Testis (tissue), 3 donors: ENCODE results near the gene REC114. TPM values are rescaled to one million over a fixed set of nuclear protein-coding genes. Genes with fewer than 3 reads are reported as not detected.
"Not testable (repeated sequence)": the region's sequence is repeated elsewhere in the genome, so short reads cannot be mapped to it uniquely, and the experiment has no call there.

Source experiments
- DNase-seq: peaks from one replicate; pipeline ENCODE4 v3.0.0-alpha.2; 2019
- H3K27ac ChIP-seq, 2 donors: fragments of 200-600 bp; sonication (generic); one replicate each; pipeline ENCODE4 v1.5.1; 2019
- H3K27me3 ChIP-seq: fragments of 200-600 bp; sonication (generic); one replicate; pipeline ENCODE4 v1.5.1; 2019
- H3K36me3 ChIP-seq: fragments of 200-600 bp; sonication (generic); one replicate; pipeline ENCODE4 v1.5.1; 2017; ENCODE audit warnings: low read depth; ENCODE audit errors: missing control alignments
- H3K4me1 ChIP-seq: fragments of 200-600 bp; sonication (generic); one replicate; pipeline ENCODE4 v1.5.1; 2019
- H3K4me3 ChIP-seq, 2 donors: fragments of 200-600 bp; sonication (generic); one replicate each; pipeline ENCODE4 v1.5.1; 2017 to 2019
- H3K9me3 ChIP-seq: fragments of 200-600 bp; sonication (generic); one replicate; pipeline ENCODE4 v1.5.1; 2017
- CTCF ChIP-seq, 3 experiments: fragments of 450-650 bp in 2 of 3; fragments of 200-600 bp in 1 of 3; sonication (generic) in 1 of 3; IDR thresholded peaks; one replicate each; pipeline ENCODE4 v1.5.1; 2016 to 2019; ENCODE audit warnings: antibody characterized with exemption in 3 of 3, mild to moderate bottlenecking in 2 of 3, moderate library complexity in 1 of 3
- POLR2A ChIP-seq: fragments of 450-650 bp; IDR thresholded peaks from one replicate; pipeline ENCODE4 v1.6.1; 2017; ENCODE audit warnings: antibody characterized with exemption, mild to moderate bottlenecking, moderate library complexity
- WGBS, 2 donors: methylation state at CpG; one replicate each; pipeline ENCODE4 v1.1.5; 2018; 5-methylcytosine and 5-hydroxymethylcytosine counted together
- intact Hi-C: fragments of 100-400 bp; cut with DNase I; formaldehyde crosslinking; loops from one replicate; pipeline ENCODE4 v1.15.1; 2023; ENCODE audit warnings: low total_unique reads
- polyA plus RNA-seq: library from polyadenylated mRNA; stranded (reverse); fragments of 350-450 nt; fragmentation: Illumina TruSeq; extraction: RNeasy Lipid Tissue Mini Kit (QIAGEN cat#74804); gene quantifications from one replicate; pipeline ENCODE4 v1.2.3, GENCODE V29; 2014; ENCODE audit warnings: low read depth, low replicate concordance; ENCODE audit not compliant: insufficient read depth
- total RNA-seq, 2 donors: library from RNA; depleted of rRNA; stranded (reverse); fragments of >200 nt; gene quantifications; one replicate each; pipeline ENCODE4 v1.2.3, GENCODE V29; 2016

Gene REC114
- total and polyA plus RNA-seq, 3 donors from 2014 or later: 28.7 to 102 (median 28.8) TPM

- intact Hi-C loops: no loop called here
- 68 to 71% methylated on average over 3 of the region's 3 CpGs for WGBS, 2 donors
- DNase-seq: no peak
- Histone ChIP-seq H3K36me3 (no peaks in the 10 kb centered on the region), H3K4me3 (no peak overlapping the region), H3K4me1 (no peaks in the 10 kb centered on the region), H3K9me3 (no peaks in the 10 kb centered on the region), H3K27me3 (no peaks in the 10 kb centered on the region), H3K27ac (no peak overlapping the region)
- no peak for TF ChIP-seq POLR2A
- no peak for TF ChIP-seq CTCF (IDR thresholded peaks at IDR 0.05)
Observed at GRCh38 chr15:73575636-73576247, 132.8 kb downstream of the REC114 start.

- intact Hi-C loops, H3K27ac ChIP-seq, DNase-seq, H3K27me3 ChIP-seq, H3K4me1 ChIP-seq, H3K36me3 ChIP-seq, H3K4me3 ChIP-seq, H3K9me3 ChIP-seq: not testable (repeated sequence)
Observed at GRCh38 chr15:73577593-73577992, 134.6 kb downstream of the REC114 start.

- no peak for DNase-seq
- TF ChIP-seq POLR2A (no peak), CTCF (IDR thresholded peaks at IDR 0.05) (no peak)
- no peaks in the 10 kb centered on the region for H3K36me3 ChIP-seq
- H3K4me3 ChIP-seq: no peak overlapping the region
- no peaks in the 10 kb centered on the region for H3K4me1 ChIP-seq
- 90 to 94% methylated on average over 2 of the region's 2 CpGs for WGBS, 2 donors
- H3K27ac ChIP-seq: no peak overlapping the region
- H3K9me3 ChIP-seq: no peaks in the 10 kb centered on the region
- no peaks in the 10 kb centered on the region for H3K27me3 ChIP-seq
- intact Hi-C loops: no loop called here
Observed at GRCh38 chr15:73578026-73578425, 135.1 kb downstream of the REC114 start.

GRCh38 chr15:73582851-73583379 is 140.0 kb downstream of the REC114 start:
- Histone ChIP-seq H3K9me3 (no peaks in the 10 kb centered on the region), H3K36me3 (no peaks in the 10 kb centered on the region), H3K27ac (no peak overlapping the region), H3K4me1 (no peaks in the 10 kb centered on the region), H3K4me3 (no peak overlapping the region), H3K27me3 (no peaks in the 10 kb centered on the region)
- 90 to 93% methylated on average over 6 of the region's 6 CpGs for WGBS, 2 donors
- no peak for DNase-seq
- TF ChIP-seq POLR2A: no peak
- TF ChIP-seq CTCF (IDR thresholded peaks at IDR 0.05): no peak
- intact Hi-C loops: no loop called here

- 95 to 97% methylated on average over 3 of the region's 3 CpGs for WGBS, 2 donors
- no peaks in the 10 kb centered on the region for H3K27me3 ChIP-seq
- H3K4me3 ChIP-seq: no peak overlapping the region
- intact Hi-C loops: no loop called here
- H3K36me3 ChIP-seq: no peaks in the 10 kb centered on the region
- no peaks in the 10 kb centered on the region for H3K4me1 ChIP-seq
- no peaks in the 10 kb centered on the region for H3K9me3 ChIP-seq
- no peak for TF ChIP-seq CTCF (IDR thresholded peaks at IDR 0.05)
- no peak for TF ChIP-seq POLR2A
- no peak for DNase-seq
- no peak overlapping the region for H3K27ac ChIP-seq
Observed at GRCh38 chr15:73583544-73583943, 140.6 kb downstream of the REC114 start.
